Peyer's patch (tissue), 4 donors: ENCODE measurements around the gene CEP164.

Source experiments
- CTCF ChIP-seq, 6 experiments: fragments of 450-650 bp in 4 of 6; fragments of 200-600 bp in 2 of 6; sonication (generic) in 1 of 6; IDR thresholded peaks; one replicate each; pipeline ENCODE4 v1.5.1; 2017 to 2019; ENCODE audit warnings: antibody characterized with exemption in 6 of 6, mild to moderate bottlenecking in 3 of 6, moderate library complexity in 1 of 6
- POLR2A ChIP-seq, 2 donors: fragments of 450-650 bp; IDR thresholded peaks; one replicate each; pipeline ENCODE4 v1.5.1; 2017; ENCODE audit warnings: antibody characterized with exemption in 2 of 2, mild to moderate bottlenecking in 2 of 2, moderate library complexity in 2 of 2

- TF ChIP-seq POLR2A (IDR thresholded peaks at IDR 0.05) (no peak), CTCF (IDR thresholded peaks at IDR 0.05) (no peak)
Measured at GRCh38 chr11:117281869-117282268, 45.8 kb upstream of the CEP164 start.
